Posterior cingulate gyrus (tissue), 11 donors: Measurements from ENCODE around the gene TALDO1.
"Not testable (repeated sequence)": the region's sequence is repeated elsewhere in the genome, so short reads cannot be mapped to it uniquely, and the experiment has no call there.

Source experiments
- DNase-seq, 10 donors: peaks; one replicate each; pipeline versions ENCODE4 v3.0.0 to v3.0.0-alpha.2; 2020 to 2021; ENCODE audit warnings: mixed read lengths in 3 of 10
- intact Hi-C: fragments of 100-400 bp; cut with DNase I; formaldehyde crosslinking; loops from one replicate; pipeline ENCODE4 v1.15.1; 2023

Gene TALDO1

GRCh38 chr11:727859-728748 is 19.2 kb upstream of the TALDO1 start:
- intact Hi-C loops = loop anchor here (5.0 kb wide), 1 partner anchor 34 kb away; no protein-coding TSS in a partner anchor
- DNase-seq = peak; percentile 60 to 97 (median 82)

- intact Hi-C loops = loop anchor here (5.0 kb wide), 1 partner anchor 33 kb away; no protein-coding TSS in a partner anchor
- DNase-seq = no peak
Observed at GRCh38 chr11:728901-729491, 18.3 kb upstream of the TALDO1 start.

GRCh38 chr11:729492-730074 is 17.7 kb upstream of the TALDO1 start:
- intact Hi-C loops = loop anchor here (5.0 kb wide), 1 partner anchor 33 kb away; no protein-coding TSS in a partner anchor
- peak; percentile 72 to 97 (median 85) for DNase-seq

- DNase-seq = no peak
- intact Hi-C loops = no loop called here
Observed at GRCh38 chr11:733072-733471, 14.2 kb upstream of the TALDO1 start.

- intact Hi-C loops = not testable (repeated sequence)
Observed at GRCh38 chr11:734541-734940, 12.7 kb upstream of the TALDO1 start.

GRCh38 chr11:737366-737765 is 9.9 kb upstream of the TALDO1 start:
- peak in 3 of 10 donors; percentile 31 to 69 (median 55) for DNase-seq
- intact Hi-C loops = no loop called here

More at GRCh38 chr11:734541-734940, 12.7 kb upstream of the TALDO1 start:
- DNase-seq = not testable (repeated sequence)

GRCh38 chr11:737899-738298 is 9.4 kb upstream of the TALDO1 start:
- intact Hi-C loops = not testable (repeated sequence)

GRCh38 chr11:742156-742546 is 5.1 kb upstream of the TALDO1 start:
- intact Hi-C loops = no loop called here
- no peak for DNase-seq

More at GRCh38 chr11:737899-738298, 9.4 kb upstream of the TALDO1 start:
- not testable (repeated sequence) for DNase-seq

- intact Hi-C loops = no loop called here
- DNase-seq = no peak
Observed at GRCh38 chr11:742571-743201, 4.6 kb upstream of the TALDO1 start.

- DNase-seq = no peak
- intact Hi-C loops = no loop called here
Observed at GRCh38 chr11:745428-745827, 1.8 kb upstream of the TALDO1 start.

- peak in 9 of 10 donors; percentile 51 to 94 (median 63) for DNase-seq
Observed at GRCh38 chr11:746289-747157, 741 bp upstream of the TALDO1 start.

GRCh38 chr11:748007-748359 is 719 bp downstream of the TALDO1 start:
- peak in 2 of 10 donors; percentile 40 to 86 for DNase-seq
- intact Hi-C loops = no loop called here

More at GRCh38 chr11:746289-747157, 741 bp upstream of the TALDO1 start:
- intact Hi-C loops = no loop called here

- no peak for DNase-seq
- intact Hi-C loops = no loop called here
Observed at GRCh38 chr11:749731-750130, 2.5 kb downstream of the TALDO1 start.

GRCh38 chr11:760236-760635 is 13.0 kb downstream of the TALDO1 start:
- no peak for DNase-seq
- intact Hi-C loops = loop anchor here (5.0 to 10.0 kb wide), 2 partner anchors 33 to 95 kb away; no protein-coding TSS in a partner anchor

- intact Hi-C loops = loop anchor here (5.0 to 10.0 kb wide), 2 partner anchors 34 to 97 kb away; no protein-coding TSS in a partner anchor
- DNase-seq = no peak
Observed at GRCh38 chr11:761526-762108, 14.4 kb downstream of the TALDO1 start.

GRCh38 chr11:762421-763072 is 15.3 kb downstream of the TALDO1 start:
- intact Hi-C loops = loop anchor here (5.0 to 10.0 kb wide), 2 partner anchors 35 to 98 kb away; no protein-coding TSS in a partner anchor
- peak in 9 of 10 donors; percentile 65 to 97 (median 81) for DNase-seq

GRCh38 chr11:763073-763463 is 15.8 kb downstream of the TALDO1 start:
- DNase-seq = no peak
- intact Hi-C loops = loop anchor here (5.0 to 10.0 kb wide), 2 partner anchors 36 to 98 kb away; no protein-coding TSS in a partner anchor

- no peak for DNase-seq
- intact Hi-C loops = loop anchor here (5.0 to 10.0 kb wide), 2 partner anchors 36 to 99 kb away; no protein-coding TSS in a partner anchor
Observed at GRCh38 chr11:763549-764321, 16.5 kb downstream of the TALDO1 start.
